HG03442 (cell line): ENCODE results near the gene RGS4.

ENCODE experiments used
- ATAC-seq: cut with Tn5 transposase; IDR thresholded peaks from one replicate; pipeline ENCODE4 v1.9.1; 2021; ENCODE audit warnings: mild to moderate bottlenecking, moderate library complexity; ENCODE audit not compliant: unreplicated experiment

RGS4 gene

GRCh38 chr1:163094589-163094988, 25.4 kb downstream of the RGS4 start:
- no peak for ATAC-seq

DNA sequence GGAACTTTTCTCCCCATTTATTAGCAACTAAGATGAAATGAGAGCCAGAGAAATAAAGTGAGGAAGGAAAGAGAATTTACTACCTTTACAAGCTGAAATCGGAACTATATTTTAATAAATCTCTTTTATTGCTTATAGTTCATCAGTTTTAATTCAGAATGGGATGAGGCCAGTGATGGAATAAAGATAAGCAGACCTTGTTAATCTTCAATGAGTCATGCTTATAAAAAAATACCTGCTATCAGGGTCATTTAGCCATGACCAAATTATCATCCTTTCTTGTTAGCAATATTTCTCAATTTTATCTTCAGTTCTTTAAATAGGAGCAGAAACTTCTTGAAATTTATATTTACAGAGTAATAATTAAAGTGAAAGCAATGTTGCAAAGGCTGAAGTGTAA, 26.1 kb downstream of the RGS4 start:
- no peak for ATAC-seq

GRCh38 chr1:163102590-163102989, 33.4 kb downstream of the RGS4 start:
- ATAC-seq = no peak

DNA sequence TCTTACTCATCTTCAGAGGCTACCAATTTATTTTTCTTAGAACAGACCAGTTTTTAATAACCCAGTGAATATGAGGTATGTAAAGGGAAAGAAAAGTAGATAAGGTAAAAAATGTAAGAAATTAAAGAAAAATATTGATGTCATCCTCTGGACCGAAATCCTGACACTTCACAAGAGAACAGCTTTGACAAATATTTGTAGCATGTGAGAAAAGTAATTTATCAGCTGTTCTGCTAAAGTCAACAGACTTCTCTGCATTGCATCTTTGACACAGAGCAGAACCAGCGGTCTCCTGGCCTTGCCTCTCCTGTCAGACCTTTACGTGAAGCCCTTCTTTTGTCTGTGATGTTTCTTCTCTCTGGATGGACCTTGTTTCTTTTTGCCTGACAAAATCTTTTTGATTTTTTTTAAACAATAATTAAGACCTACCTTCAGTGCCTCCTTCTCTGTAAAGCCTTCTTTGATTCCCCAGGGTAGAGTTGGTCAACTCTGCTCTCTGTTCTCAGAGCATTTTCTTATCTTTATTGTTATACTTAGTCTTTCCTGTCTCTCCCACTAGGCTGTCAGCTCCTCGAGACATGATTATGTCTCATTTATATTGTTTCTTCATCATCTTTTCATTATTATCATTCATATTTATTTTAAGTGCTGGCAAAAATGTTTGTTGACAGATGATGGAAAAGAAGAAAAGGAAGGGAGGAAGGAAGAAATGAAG, 35.4 kb downstream of the RGS4 start:
- ATAC-seq = no peak

DNA sequence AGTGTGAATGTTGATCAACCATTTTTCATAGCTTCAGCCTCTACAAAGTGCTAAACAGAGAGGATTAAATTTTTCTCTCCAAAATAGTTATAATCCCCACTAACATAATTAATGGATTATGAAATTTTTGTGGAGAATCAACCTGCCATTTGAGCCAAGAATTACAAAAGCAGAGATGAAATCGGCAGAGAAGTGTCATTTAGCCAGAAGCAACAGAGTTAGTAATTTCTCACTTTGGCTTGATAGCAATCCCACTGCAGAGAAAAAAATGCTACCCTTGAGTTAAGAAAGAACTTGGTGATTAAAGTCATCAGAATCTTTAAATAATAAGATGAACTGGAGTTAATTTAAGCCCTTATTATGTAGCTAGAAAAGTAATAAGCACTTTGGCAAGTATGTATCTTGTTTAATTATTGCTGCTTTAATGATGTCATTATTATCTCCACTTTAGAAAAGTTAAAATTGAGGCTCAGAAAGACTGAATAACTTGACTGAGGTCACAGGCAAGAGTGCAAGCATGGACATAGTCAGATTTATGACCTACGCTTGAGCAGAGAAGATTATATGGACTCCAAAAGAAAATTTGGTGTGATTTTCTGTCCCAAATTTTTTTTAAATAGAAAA, 37.3 kb downstream of the RGS4 start:
- ATAC-seq = no peak

GRCh38 chr1:163107655-163108054, 38.5 kb downstream of the RGS4 start:
- ATAC-seq = no peak

- ATAC-seq = no peak
These were observed 46.7 kb downstream of the RGS4 start for GRCh38 chr1:163115887-163116286.

DNA sequence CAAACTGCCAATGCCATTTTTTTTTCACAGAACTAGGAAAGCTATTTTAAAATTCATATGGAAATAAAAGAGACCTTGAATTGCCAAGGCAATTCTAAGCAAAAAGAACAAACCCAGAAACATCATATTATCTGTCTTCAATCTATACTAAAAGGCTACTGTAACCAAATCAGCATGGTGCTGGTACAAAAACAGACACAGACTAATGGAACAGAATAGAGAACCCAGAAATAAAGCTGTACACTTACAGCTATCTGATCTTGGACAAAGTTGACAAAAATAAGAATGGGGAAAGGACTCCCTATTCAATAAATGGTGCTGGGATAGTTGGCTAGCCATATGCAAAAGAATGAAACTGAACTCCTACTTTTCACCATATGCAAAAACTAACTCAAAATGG, 50.5 kb downstream of the RGS4 start:
- no peak for ATAC-seq

- ATAC-seq = no peak
These were observed 51.2 kb downstream of the RGS4 start for GRCh38 chr1:163120372-163120771.

DNA sequence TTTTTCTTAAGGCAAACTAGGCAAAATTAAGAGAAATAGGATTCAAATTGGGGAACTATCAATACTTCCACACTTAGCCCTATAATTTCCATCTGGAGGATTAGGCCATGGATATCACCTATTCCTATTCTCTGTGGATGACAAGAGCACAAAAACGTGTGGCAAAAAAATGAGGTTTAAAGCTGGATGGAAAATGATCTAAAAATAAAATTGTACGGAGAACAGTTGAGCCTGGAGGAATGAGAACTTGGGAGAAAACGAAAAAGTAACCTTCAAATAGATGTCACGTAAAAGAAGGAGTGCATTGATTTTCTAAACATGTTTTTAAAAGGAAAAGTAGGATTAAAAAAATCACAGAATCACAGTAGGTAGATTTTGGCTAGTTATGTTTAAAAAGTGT, 55.7 kb downstream of the RGS4 start:
- ATAC-seq = no peak
